Measurements from ENCODE around the gene P2RY8. TPM values are rescaled to one million over a fixed set of nuclear protein-coding genes. Genes with fewer than 3 reads are reported as not detected.
"Not testable (repeated sequence)": the region's sequence is repeated elsewhere in the genome, so short reads cannot be mapped to it uniquely, and the experiment has no call there.

The P2RY8 gene
- total RNA-seq, 1 experiment from 2014 or later: 0.10 TPM

GRCh38 chrX:1545776-1546408 lies 8.9 kb upstream of the P2RY8 start:
- DNase-seq (ENCODE audit: low read depth): no peak

GRCh38 chrX:1542994-1543725 lies 6.2 kb upstream of the P2RY8 start:
- DNase-seq (ENCODE audit: low read depth): no peak

GRCh38 chrX:1539146-1539545 lies 2.2 kb upstream of the P2RY8 start:
- not testable (repeated sequence) for DNase-seq (ENCODE audit: low read depth)

DNA sequence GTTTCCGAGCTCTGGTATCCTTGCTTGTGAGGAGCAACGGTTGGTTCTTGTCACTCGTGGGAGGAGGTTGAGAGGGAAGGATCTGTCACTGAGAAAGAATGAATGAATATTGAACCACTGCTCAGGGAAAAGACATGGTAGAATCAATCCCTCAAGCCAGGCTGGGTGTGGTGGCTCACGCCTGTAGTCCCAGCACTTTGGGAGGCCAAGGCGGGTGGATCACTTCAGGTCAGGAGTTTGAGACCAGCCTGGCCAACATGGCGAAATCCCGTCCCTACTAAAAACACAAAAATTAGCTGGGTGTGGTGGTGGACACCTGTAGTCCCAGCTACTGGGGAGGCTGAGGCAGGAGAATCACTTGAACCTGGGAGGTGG lies 718 bp upstream of the P2RY8 start:
- DNase-seq (ENCODE audit: low read depth): not testable (repeated sequence)

DNA sequence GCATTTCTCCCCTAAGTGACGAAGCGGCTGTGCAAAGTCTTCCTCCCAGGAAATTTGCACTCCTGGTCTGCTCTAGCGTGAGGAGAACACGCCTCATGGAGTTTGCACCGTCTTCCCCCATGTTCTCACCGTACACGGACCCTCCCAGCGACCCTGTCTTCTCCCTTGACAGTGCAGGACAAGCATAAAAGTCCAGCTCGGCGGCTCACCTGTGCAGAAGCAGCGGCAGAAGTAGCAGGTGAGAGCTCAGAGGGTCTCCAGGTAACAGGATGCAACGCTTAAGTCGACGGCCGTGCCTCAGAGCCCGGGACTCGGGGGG lies 314 bp downstream of the P2RY8 start:
- DNase-seq (ENCODE audit: low read depth): no peak

GRCh38 chrX:1535241-1536041 lies 1.5 kb downstream of the P2RY8 start:
- DNase-seq (ENCODE audit: low read depth): no peak

GRCh38 chrX:1534301-1535168 lies 2.5 kb downstream of the P2RY8 start:
- no peak for DNase-seq (ENCODE audit: low read depth)

GRCh38 chrX:1533058-1533457 lies 3.9 kb downstream of the P2RY8 start:
- no peak for DNase-seq (ENCODE audit: low read depth)

DNA sequence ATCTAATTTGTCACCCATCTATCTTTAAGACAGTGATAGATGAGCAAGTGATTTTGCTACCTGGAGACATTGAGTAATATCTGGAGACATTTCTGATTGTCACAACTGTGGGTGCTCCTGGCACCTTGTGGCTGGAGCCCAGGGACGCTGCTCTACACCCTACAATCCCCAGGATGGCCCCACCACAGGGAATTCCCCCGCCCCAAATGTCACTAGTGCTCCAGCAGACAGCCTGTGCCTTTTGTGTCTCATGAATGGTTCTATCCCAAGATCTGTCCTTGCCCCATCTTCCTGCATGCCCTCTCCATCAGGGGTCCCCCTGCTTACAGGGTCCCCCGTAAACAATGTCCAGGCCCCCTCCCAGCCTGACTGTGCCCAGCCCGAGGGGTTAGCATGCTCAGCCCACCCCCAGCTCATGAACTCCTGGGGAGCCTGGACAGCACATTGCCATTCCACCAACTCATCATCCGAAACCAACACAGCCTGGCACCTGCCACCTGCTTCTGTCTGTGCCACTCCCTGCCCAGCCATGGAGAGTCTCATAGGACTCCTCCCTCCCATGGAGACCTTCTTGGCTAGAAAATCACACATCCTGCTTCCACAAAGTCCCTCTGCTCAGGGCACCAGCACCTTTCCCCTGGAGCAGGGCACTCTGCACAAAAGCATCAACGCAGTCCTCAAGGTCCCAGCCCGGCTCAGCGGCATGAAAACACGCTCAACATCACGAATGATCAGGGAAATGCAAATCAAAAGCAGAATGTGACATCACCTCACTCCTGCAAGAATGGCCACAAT lies 5.7 kb downstream of the P2RY8 start:
- DNase-seq (ENCODE audit: low read depth): no peak

DNA sequence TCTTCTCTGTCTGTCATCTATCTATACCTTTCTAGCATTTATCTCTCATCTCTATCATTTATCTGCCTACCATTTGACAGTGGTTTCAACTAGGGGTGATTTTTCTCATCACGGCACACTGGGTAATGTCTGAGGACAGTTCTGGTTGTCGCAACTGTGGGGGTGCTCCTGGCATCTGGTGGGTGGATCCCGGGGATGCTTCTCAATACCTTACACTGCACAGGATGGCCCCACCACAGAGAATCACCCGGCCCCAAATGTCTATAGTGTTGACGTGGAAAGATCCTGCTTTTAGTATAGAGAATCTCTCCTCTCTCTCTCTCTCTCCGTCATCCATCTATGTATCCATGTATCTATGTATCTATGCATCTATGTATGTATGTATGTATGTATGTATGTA lies 7.2 kb downstream of the P2RY8 start:
- DNase-seq (ENCODE audit: low read depth): no peak

DNA sequence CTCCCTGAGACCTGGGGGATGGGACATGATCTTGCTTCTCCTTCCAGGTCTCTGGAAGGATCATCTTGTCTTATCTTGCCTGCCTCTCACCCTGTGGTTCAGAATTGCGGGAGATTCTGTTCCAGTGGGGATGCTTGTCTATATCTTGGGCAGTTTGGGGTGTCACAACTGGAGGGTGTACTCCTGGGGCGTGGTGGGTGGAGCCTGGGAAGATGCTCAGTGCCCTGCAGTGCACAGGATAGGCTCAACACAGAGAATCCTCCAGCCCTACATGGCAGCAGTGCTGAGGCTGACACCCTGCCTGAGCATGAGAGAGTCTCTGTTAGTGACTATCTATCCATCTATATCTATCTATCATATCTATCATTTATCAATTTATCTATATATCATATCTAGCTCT lies 7.7 kb downstream of the P2RY8 start:
- no peak for DNase-seq (ENCODE audit: low read depth)

DNA sequence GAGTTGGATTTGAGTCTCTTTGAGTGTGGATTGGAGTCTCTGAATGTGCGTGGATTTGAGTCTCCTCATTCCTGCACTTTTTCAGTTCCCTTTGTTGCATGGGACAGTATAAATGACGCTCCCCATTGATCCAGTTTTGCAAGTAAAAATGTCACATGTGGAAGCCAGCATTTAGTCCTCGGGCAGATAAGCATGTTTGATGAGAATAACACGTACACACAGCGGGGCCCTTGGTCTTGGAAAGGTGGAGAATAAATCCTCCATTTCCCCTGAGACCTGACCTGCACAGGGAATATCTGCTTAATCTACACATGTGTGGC lies 8.1 kb downstream of the P2RY8 start:
- no peak for DNase-seq (ENCODE audit: low read depth)

DNA sequence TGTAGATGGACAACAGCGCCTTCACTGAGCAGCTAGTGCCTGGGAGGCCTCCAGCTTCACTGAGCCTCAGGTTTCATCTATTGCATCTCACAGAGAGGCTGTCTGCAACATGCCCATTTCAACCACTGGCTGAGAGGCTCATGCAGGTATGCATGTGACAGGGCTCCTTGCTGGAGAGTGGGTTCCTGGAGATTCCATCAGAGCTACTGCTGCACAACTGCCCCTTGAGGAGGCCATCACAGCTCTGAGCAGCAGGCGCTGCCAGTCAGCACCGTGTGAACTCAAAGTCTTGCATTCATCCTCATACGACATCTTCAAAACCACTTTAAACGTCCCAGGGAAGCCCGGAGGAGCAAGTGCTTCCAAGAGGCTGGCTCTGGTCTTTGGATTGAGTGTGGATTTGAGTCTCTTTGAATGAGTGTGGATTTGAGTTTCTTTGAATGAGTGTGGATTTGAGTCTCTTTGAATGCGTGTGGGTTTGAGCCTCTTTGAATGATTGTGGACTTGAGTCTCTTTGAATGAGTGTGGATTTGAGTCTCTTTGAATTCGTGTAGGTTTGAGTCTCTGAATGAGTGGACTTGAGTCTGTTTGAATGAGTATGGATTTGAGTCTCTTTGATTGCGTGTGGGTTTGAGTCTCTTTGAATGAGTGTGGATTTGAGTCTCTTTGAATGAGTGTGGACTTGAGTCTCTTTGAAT lies 8.7 kb downstream of the P2RY8 start:
- no peak for DNase-seq (ENCODE audit: low read depth)

GRCh38 chrX:1527457-1527856 lies 9.5 kb downstream of the P2RY8 start:
- no peak for DNase-seq (ENCODE audit: low read depth)

GRCh38 chrX:1526565-1526964 lies 10.4 kb downstream of the P2RY8 start:
- DNase-seq (ENCODE audit: low read depth): no peak

GRCh38 chrX:1525583-1526355 lies 11.2 kb downstream of the P2RY8 start:
- no peak for DNase-seq (ENCODE audit: low read depth)

- no peak for DNase-seq (ENCODE audit: low read depth)
These were observed 12.0 kb downstream of the P2RY8 start for GRCh38 chrX:1524874-1525582.

GRCh38 chrX:1522905-1523304 lies 14.1 kb downstream of the P2RY8 start:
- not testable (repeated sequence) for DNase-seq (ENCODE audit: low read depth)

DNA sequence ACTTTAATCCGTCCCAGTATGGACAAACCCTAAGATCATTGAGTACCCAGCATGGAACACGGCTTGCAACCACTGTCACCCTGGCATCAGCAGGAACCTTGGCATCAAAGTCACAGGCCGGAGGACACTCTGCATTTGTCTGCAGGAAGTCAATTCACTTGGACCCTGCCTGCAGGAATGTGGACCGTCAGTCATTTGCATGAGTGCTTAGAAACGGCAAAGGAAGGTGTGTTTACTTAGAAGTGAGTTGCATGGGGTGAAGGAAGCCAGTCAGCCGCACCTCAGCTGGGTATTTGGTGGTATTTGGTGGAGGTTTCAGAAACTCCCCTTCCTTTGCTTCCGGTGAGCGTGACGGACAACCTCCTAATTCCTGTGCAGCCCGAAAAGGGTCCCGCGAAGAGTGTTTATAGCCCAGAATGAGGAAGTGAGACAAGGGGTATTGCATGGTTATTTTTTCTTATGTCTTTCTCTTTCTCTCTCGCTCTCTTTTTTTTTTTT lies 15.5 kb downstream of the P2RY8 start:
- no peak for DNase-seq (ENCODE audit: low read depth)

All from M059J (cell line).